Measurements from ENCODE around the gene AUTS2. TPM values are rescaled to one million over a fixed set of nuclear protein-coding genes. Genes with fewer than 3 reads are reported as not detected.

The AUTS2 gene
- total and polyA plus RNA-seq, 2 experiments from 2014 or later: 32.0 to 91.0 TPM

GRCh38 chr7:70646536-70647248, 1048.4 kb downstream of the AUTS2 start:
- no peaks in the 10 kb centered on the region for H3F3A ChIP-seq (replicated peaks; ENCODE audit: low read depth)

More at GRCh38 chr7:70646536-70647248, 1048.4 kb downstream of the AUTS2 start:
- Histone ChIP-seq H3K27ac (ENCODE audit: low read depth) (no peak overlapping the region), H3K27me3 (ENCODE audit: insufficient read depth) (no peaks in the 10 kb centered on the region), H2AFZ (no peak overlapping the region), H3K79me2 (replicated peaks; ENCODE audit: insufficient read depth) (no peaks in the 10 kb centered on the region), H3K4me3 (no peak overlapping the region), H3K4me1 (ENCODE audit: insufficient read depth) (no peaks in the 10 kb centered on the region), H3K4me2 (no peak overlapping the region), H3K36me3 (ENCODE audit: insufficient read depth) (no peaks in the 10 kb centered on the region), H3K9me2 (ENCODE audit: insufficient read depth) (0 out of 2 replicates have a peak, but pooled peaks cover 10% of the 10 kb centered on the region), H4K20me1 (replicated peaks; ENCODE audit: insufficient read depth) (no peaks in the 10 kb centered on the region)
- Mint-ChIP-seq H3K4me3 (no peak overlapping the region), H3K27me3 (ENCODE audit: insufficient read depth, low read depth, poor library complexity) (peaks cover 6% of the 10 kb centered on the region), H3K27ac (no peak overlapping the region), H3K36me3 (ENCODE audit: low read depth) (no peaks in the 10 kb centered on the region), H3K9me3 (no peaks in the 10 kb centered on the region), H3K4me1 (no peaks in the 10 kb centered on the region; the same call in 1 of the 3 replicates)
- TF ChIP-seq ETS1 (IDR thresholded peaks at IDR 0.05) (no peak), CTCF (conservative IDR thresholded peaks at IDR 0.05; ENCODE audit: low read depth in 2 of 2) (no peak), REST (IDR thresholded peaks at IDR 0.05; ENCODE audit: unreplicated experiment) (no peak), ZNF114 (CRISPR knock-in tag; IDR thresholded peaks at IDR 0.05) (no peak), POLR2AphosphoS5 (IDR thresholded peaks at IDR 0.05; ENCODE audit: low read depth) (no peak)
- ATAC-seq (no peak; the same call in 2 of the 3 replicates), DNase-seq (ENCODE audit: low spot score) (no peak)

Data from GM23338 (cell line).